Thyroid gland (tissue), 4 donors: Measurements from ENCODE around the gene IGF2BP3. TPM values are rescaled to one million over a fixed set of nuclear protein-coding genes. Genes with fewer than 3 reads are reported as not detected.
"Not testable (repeated sequence)": the region's sequence is repeated elsewhere in the genome, so short reads cannot be mapped to it uniquely, and the experiment has no call there.

ENCODE experiments used
- DNase-seq, 2 donors: peaks; one replicate each; pipeline ENCODE4 v3.0.0-alpha.2; 2019
- H3K27ac ChIP-seq, 3 donors: fragments of 200-600 bp; sonication (generic); 1 replicate in 2 of 3; 2 replicates in 1 of 3; pipeline ENCODE4 v1.5.1; 2016 to 2019; ENCODE audit warnings: mild to moderate bottlenecking in 1 of 3, moderate library complexity in 1 of 3
- H3K27me3 ChIP-seq: fragments of 200-600 bp; sonication (generic); one replicate; pipeline ENCODE4 v1.5.1; 2019
- H3K36me3 ChIP-seq, 2 donors: fragments of 200-600 bp; sonication (generic); one replicate each; pipeline ENCODE4 v1.5.1; 2016 to 2019
- H3K4me1 ChIP-seq, 2 donors: fragments of 200-600 bp; sonication (generic); one replicate each; pipeline ENCODE4 v1.5.1; 2017 to 2019
- H3K4me3 ChIP-seq, 3 donors: fragments of 200-600 bp; sonication (generic); replicated peaks in 1 of 3; 1 replicate in 2 of 3; 2 replicates in 1 of 3; pipeline ENCODE4 v1.5.1; 2016; ENCODE audit warnings: mild to moderate bottlenecking in 1 of 3
- H3K9me3 ChIP-seq: fragments of 200-600 bp; sonication (generic); one replicate; pipeline ENCODE4 v1.5.1; 2017
- CTCF ChIP-seq, 6 experiments: fragments of 200-600 bp in 3 of 6; fragments of 450-650 bp in 3 of 6; sonication (generic) in 3 of 6; IDR thresholded peaks; one replicate each; pipeline ENCODE4 v1.5.1; 2016 to 2019; ENCODE audit warnings: antibody characterized with exemption in 6 of 6, mild to moderate bottlenecking in 2 of 6, inconsistent platforms in 1 of 6, moderate library complexity in 1 of 6
- POLR2A ChIP-seq, 2 donors: fragments of 450-650 bp; IDR thresholded peaks; one replicate each; pipeline ENCODE4 v1.6.1; 2017; ENCODE audit warnings: antibody characterized with exemption in 2 of 2, mild to moderate bottlenecking in 2 of 2, moderate library complexity in 1 of 2
- WGBS, 2 donors: methylation state at CpG; one replicate each; pipeline ENCODE4 v1.1.5; 2017; 5-methylcytosine and 5-hydroxymethylcytosine counted together
- intact Hi-C: fragments of 100-400 bp; cut with DNase I; formaldehyde crosslinking; loops from one replicate; pipeline ENCODE4 v1.15.1; 2023
- total RNA-seq, 4 donors: library from RNA; depleted of rRNA; stranded (reverse); fragments of >200 nt; gene quantifications; one replicate each; pipeline ENCODE4 v1.2.3, GENCODE V29; 2016

IGF2BP3 gene
- 1 to 10 TPM in 3 of 4 donors, under 1 TPM in 1; 0.67 to 5.2 (median 3.4) TPM for total RNA-seq

GRCh38 chr7:23470330-23471105 lies at the start of gene IGF2BP3:
Gene IGF2BP3, minus strand, starts transcription at chr7:23470491. Its CDS starts 381 bp downstream, at chr7:23470110.
- no peaks in the 10 kb centered on the region for H3K36me3 ChIP-seq
- H3K9me3 ChIP-seq: no peaks in the 10 kb centered on the region
- WGBS, 2 donors: 3 to 4% methylated on average over 32 to 33 of the region's 34 CpGs
- TF ChIP-seq POLR2A (IDR thresholded peaks at IDR 0.05) (no peak), CTCF (IDR thresholded peaks at IDR 0.05) (no peak)
- no peak within 1 kb of the TSS for H3K27ac ChIP-seq
- H3K4me1 ChIP-seq: peaks cover 23 to 45% of the 10 kb centered on the region in 2 donors
- H3K4me3 ChIP-seq: peak within 1 kb of the TSS in 1 of 3 donors; percentile 19
- peaks cover 90% of the 10 kb centered on the region for H3K27me3 ChIP-seq
- intact Hi-C loops: no loop called here
- DNase-seq: no peak

- no peak for TF ChIP-seq CTCF (IDR thresholded peaks at IDR 0.05)
- no peak for TF ChIP-seq POLR2A (IDR thresholded peaks at IDR 0.05)
- H3K4me1 ChIP-seq: no peaks in the 10 kb centered on the region
- no peaks in the 10 kb centered on the region for H3K9me3 ChIP-seq
- WGBS, 2 donors: 91 to 99% methylated on average over 2 of the region's 2 CpGs
- no peak overlapping the region for H3K27ac ChIP-seq
- H3K27me3 ChIP-seq: no peaks in the 10 kb centered on the region
- no peak for DNase-seq
- intact Hi-C loops: no loop called here
- H3K4me3 ChIP-seq: no peak overlapping the region
- H3K36me3 ChIP-seq: peaks cover 75 to 84% of the 10 kb centered on the region in 2 donors
These were observed 44.5 kb upstream of the IGF2BP3 start for GRCh38 chr7:23514755-23515154.

- 93 to 96% methylated on average over 6 of the region's 6 CpGs for WGBS, 2 donors
- H3K4me1 ChIP-seq, intact Hi-C loops, H3K27me3 ChIP-seq, H3K4me3 ChIP-seq, DNase-seq, H3K9me3 ChIP-seq, H3K27ac ChIP-seq: not testable (repeated sequence)
- H3K36me3 ChIP-seq: peaks cover 75 to 85% of the 10 kb centered on the region in 2 donors
These were observed 43.5 kb upstream of the IGF2BP3 start for GRCh38 chr7:23513746-23514145.

DNA sequence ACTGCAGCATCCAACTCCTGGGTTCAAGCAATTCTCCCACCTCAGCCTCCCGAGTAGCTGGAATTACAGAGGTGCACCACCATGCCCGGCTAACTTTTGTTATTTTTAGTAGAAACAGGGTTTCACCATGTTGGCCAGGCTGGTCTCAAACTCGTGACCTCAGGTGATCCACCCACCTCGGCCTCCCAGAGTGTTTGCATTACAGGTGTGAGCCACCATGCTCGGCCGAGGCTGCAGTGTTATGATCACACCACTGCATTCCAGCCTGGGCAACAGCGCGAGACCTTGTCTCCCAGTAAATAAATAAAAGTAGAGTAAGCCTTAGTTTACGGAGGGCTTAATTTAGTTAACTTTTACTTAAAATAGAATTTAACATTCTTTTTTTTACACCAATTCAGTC lies 23.7 kb upstream of the IGF2BP3 start:
- intact Hi-C loops: loop anchor here (10.0 kb wide), 1 partner anchor 59 kb away; no protein-coding TSS in a partner anchor
- no peak for DNase-seq
- WGBS, 2 donors: 93 to 95% methylated on average over 9 of the region's 9 CpGs

GRCh38 chr7:23491502-23491901 lies 21.2 kb upstream of the IGF2BP3 start:
- intact Hi-C loops: loop anchor here (10.0 kb wide), 1 partner anchor 57 kb away; no protein-coding TSS in a partner anchor
- DNase-seq: no peak
- no peaks in the 10 kb centered on the region for H3K27me3 ChIP-seq
- H3K27ac ChIP-seq: no peak overlapping the region
- no peak overlapping the region for H3K4me3 ChIP-seq
- no peaks in the 10 kb centered on the region for H3K9me3 ChIP-seq
- 45 to 52% methylated on average over 3 of the region's 3 CpGs for WGBS, 2 donors
- H3K4me1 ChIP-seq: no peaks in the 10 kb centered on the region
- H3K36me3 ChIP-seq: no peaks in the 10 kb centered on the region
- no peak for TF ChIP-seq POLR2A (IDR thresholded peaks at IDR 0.05)
- TF ChIP-seq CTCF (IDR thresholded peaks at IDR 0.05): no peak

More for the DNA sequence above, 23.7 kb upstream of the IGF2BP3 start:
- no peaks in the 10 kb centered on the region for H3K36me3 ChIP-seq
- H3K27ac ChIP-seq: no peak overlapping the region
- no peaks in the 10 kb centered on the region for H3K4me1 ChIP-seq
- TF ChIP-seq CTCF (IDR thresholded peaks at IDR 0.05): no peak
- TF ChIP-seq POLR2A (IDR thresholded peaks at IDR 0.05): no peak
- H3K9me3 ChIP-seq: no peaks in the 10 kb centered on the region
- H3K4me3 ChIP-seq: no peak overlapping the region
- H3K27me3 ChIP-seq: no peaks in the 10 kb centered on the region
